ENCODE measurements around the gene FGFR2. TPM values are rescaled to one million over a fixed set of nuclear protein-coding genes. Genes with fewer than 3 reads are reported as not detected.

The FGFR2 gene
- total RNA-seq, 1 donor from 2014 or later: 0.70 TPM

DNA sequence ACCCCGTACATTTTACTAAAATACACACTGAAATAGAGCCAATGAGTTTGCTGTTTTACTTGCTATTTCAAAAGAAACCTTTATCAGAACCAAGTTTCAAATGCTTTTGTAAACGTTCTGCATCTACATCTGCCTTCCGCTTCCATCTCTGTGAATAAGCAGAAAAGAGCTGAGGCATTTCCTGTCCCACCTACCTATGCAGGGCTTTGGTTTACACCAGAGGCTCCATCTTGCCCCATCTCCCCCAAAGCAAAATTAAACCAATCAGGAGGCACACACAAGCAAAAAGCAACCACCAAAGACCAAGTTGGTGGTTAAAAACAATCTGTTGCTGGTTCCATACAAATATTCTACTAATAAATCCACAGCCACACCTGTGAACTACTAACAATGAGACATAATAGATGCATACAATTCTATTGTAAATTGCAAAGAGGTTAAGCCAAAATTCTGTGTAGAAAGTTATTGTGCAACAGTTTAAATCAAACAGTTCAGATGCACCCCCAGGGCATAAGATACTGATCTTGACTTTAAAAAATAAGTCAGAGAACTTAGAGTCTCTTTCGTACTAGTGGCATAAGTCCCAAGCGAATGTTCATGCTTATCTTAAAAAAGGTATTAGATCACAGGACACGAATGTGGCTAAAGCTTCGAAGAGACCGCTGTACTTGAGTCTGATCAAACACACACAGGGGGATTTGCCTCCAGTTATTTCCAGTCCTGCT lies 83.9 kb downstream of the FGFR2 start:
- ATAC-seq: no peak

DNA sequence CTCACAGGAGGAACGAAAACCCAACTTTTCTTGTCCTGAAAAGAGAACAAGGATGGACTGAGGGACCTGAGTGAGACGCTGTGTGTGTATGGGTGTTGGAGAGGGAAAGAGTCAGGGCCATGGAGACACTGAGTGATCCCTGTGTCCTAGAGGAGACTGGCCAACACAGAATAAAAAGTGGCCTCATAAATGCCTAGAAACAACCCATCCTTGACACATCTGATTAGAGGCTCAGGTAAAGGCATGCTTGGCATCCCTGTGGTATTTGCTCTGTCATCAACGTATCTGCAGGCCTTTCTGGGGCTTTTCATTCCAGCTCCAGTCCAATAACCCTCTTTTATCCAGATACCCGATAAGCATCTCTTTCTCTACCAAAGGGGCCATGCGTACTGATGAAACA lies 86.3 kb downstream of the FGFR2 start:
- DNase-seq (ENCODE audit: missing footprints) (no peak), ATAC-seq (no peak)
- intact Hi-C loops (cut with DNase I): no loop called here

More for the DNA sequence above, 83.9 kb downstream of the FGFR2 start:
- no peak for DNase-seq (ENCODE audit: missing footprints)
- intact Hi-C loops (cut with DNase I): no loop called here

DNA sequence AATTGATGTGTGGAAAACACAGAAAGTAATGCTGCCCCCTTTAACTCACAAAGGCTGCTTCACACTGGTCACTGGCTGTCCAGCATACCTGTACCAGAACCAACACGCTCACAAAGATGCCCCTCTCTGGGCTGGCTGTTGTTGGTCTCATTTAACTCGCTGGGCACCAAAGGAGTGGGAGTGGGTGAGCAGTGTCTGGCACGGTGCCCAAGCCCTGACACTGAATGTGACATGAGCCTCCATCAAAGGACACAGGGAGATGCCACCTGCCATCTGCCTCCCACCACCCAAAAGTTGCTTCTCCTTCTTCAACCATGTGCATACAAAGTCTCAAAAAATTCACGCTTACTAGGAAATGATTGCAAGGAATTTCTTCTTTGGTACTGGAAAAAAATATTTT lies 86.8 kb downstream of the FGFR2 start:
- intact Hi-C loops (cut with DNase I): no loop called here
- DNase-seq (ENCODE audit: missing footprints): no peak
- no peak for ATAC-seq

DNA sequence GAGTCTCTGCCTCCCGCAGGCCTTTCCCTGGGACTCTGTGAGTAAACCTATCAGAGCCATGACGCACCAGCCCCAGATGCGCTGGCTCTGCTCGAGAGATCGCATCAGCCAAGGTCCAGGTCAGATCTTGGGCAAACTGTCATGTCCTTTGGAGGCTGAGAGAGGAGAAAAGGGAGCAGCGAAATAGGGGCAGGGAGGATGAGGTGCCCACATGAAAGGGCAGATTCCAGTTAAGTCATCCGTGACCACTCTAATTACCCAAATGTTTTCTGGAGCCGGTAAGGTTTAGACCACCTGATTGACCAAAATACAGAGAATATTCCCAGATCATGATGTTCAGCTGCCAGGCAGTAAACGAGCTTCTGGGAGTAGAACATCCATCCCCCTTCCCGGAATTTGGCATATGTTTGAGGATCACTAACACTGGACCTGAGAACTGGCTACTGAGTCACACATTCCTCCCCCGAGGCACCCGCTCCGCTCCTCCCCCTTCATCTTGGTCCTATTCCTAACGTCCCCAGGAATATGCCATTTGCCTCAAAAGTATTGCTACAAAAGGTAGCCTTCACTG lies 88.0 kb downstream of the FGFR2 start:
- no peak for DNase-seq (ENCODE audit: missing footprints)
- no peak for ATAC-seq
- intact Hi-C loops (cut with DNase I): no loop called here

DNA sequence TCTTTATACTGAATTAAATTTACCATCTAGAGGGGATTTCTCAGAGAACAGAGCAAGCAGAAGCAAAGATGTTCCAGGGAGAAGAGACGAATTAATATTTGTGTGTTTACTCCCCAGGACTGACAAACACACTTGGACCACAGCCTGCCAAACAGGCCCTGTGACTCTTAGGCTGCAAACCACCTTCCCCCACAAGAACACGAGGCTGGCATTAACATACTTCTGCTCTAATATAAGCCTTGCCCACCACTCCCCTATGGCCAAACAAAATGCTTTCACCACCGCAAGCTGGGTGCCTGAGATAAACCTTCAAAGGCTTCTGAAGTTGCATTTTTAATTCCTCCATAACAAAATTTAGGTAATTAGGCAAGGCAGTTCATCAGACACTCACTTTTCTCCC lies 88.4 kb downstream of the FGFR2 start:
- DNase-seq (ENCODE audit: missing footprints): no peak
- intact Hi-C loops (cut with DNase I): no loop called here
- ATAC-seq: no peak

DNA sequence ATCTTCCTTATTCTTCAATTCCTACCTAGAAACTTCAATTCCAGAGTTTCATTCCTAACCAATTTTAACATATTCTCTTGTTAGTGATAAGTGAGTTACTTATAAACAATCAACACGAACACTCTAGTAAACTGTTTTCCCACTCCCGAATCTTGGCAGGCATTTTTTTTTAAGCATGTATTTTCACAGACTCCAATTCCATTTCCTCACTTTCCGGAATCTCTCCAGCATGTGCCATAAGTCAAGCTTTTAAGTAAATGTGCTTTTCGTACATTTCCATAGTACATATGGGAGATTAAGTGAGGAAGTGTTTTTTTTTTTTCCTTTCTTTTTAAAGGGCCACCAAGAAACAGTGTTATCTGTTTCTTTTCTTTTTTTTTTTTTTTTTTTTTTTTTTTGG lies 89.1 kb downstream of the FGFR2 start:
- DNase-seq (ENCODE audit: missing footprints): no peak
- intact Hi-C loops (cut with DNase I): no loop called here
- no peak for ATAC-seq

DNA sequence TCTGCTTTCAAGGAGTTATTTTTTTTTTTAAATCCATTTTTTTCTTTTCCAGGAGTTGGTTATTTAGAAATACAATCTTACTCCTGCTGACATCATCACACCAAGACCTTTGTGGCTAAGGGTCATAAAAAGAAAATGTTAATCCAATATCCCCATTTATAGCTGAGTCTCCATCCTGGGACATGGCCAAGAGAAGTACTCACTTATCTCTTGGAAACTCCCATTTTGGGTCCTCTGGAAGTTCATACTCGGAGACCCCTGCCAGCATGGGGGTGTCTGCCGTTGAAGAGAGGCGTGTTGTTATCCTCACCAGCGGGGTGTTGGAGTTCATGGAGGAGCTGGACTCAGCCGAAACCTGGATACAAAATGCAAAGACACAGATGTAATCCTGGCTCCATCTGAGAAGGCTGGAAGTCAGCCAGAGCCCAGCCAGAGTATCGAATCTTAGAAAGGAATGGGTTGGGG lies 94.6 kb downstream of the FGFR2 start:
- intact Hi-C loops (cut with DNase I): no loop called here
- ATAC-seq (no peak), DNase-seq (ENCODE audit: missing footprints) (no peak)

DNA sequence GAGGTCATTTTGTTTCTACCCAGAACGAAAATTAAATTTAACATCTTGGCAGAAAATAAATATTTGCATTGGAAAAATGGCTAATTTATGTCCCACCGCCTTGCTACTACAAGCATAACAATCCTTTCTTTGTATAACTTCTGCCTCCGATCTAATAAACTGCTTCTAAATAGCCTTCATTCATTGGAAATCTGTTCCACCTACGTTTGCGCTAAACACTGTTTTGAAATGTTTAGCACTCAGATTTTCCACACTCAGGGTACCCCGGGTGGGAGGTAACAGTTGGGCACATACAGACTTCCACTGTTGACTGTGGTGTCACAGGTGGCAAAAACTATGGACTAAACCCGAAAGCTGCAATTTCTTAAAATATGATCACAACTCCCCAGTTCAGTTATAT lies 96.4 kb downstream of the FGFR2 start:
- DNase-seq (ENCODE audit: missing footprints): no peak
- intact Hi-C loops (cut with DNase I): no loop called here
- no peak for ATAC-seq

DNA sequence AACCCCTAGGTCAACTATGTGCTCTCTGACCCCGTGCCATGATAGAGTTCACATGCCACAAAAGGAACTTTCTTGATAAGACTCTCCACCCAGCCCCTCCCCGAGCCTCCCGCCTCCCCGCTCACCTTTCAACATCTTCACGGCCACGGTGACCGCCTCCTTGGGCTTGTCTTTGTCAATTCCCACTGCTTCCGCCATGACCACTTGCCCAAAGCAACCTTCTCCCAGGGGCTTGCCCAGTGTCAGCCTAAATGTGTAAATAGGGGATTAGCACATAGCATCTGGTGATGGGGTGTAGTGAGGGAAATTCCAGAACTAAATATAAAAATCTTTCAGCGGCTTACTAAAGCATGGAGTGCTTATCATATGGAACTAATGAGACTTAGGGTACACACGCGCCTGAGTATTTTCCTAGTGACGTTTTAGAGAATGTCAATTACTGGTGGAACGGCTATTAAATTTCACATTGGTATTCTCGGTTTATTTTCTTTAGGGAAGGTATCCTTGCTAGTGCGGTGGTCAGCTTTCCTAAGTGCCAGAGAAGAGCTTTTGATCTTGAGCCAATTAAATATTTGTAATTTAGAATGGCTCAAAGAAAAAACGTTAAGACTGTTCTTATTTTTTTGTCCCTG lies 97.4 kb downstream of the FGFR2 start:
- intact Hi-C loops (cut with DNase I): no loop called here
- ATAC-seq: no peak
- DNase-seq (ENCODE audit: missing footprints): no peak

DNA sequence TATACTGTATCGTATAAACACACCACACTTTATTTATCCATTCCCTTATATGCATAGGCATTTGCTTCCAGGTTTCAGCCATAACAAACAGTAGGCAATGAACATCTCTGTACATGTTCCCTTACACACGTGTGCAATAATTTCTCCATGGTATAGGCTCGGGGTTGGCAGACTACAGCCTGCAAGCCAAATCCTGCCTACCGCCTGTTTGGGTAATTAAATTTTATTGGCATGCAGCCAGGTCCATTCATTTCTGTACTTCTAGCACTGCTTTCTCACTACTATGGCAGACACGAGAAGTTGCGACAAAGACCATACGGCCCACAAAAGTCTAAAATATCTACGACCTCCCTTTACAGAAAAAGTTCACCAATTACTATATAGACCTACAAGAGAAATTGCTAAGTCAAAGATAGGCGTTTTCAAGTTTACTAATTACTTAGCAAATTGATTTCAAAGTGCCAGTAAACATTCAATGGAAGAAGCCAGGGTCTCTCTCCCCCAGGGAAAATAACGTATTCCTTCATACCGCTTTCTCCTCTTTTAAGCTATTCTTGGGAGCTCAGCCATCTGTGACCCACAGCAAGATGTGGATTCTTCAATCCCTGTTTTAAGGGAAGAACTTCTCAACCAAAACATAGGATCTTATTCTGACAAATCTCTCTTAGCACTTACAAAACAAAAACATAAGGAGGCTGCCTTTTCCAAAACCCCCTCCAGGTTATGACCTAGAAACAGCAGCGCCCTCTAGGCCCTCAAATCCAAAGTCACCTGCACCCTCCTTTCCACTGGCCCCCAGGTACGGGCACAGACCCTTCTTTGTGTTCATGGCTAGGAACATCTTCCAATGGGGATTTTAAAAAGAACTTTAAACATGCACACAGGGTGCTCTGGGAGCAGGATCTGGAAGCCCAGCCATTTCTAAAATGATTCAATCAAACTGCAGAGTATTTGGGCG lies 100.5 kb downstream of the FGFR2 start:
- intact Hi-C loops (cut with DNase I): no loop called here

DNA sequence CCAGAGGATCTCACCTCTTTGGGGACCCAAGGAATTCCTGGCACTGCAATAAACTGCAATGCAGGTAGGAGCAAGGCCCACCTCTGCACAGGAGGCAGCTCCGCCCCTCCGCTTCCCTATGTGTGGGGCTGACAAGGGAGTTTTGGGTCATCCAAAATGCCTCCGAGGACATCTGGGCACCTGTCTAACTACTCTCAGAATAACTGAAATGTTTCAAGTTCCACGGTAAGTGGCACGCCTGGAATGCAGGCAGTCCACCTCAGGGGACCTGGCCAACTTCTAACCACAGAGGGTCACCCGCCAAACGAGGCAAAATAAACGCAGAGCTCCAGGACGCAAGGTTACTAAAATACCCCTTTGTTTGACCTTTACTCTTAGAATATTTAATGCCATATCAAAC lies 102.5 kb downstream of the FGFR2 start:
- ATAC-seq (no peak), DNase-seq (ENCODE audit: missing footprints) (no peak)
- intact Hi-C loops (cut with DNase I): no loop called here

More for the DNA sequence above, 100.5 kb downstream of the FGFR2 start:
- no peak for DNase-seq (ENCODE audit: missing footprints)
- ATAC-seq: no peak

DNA sequence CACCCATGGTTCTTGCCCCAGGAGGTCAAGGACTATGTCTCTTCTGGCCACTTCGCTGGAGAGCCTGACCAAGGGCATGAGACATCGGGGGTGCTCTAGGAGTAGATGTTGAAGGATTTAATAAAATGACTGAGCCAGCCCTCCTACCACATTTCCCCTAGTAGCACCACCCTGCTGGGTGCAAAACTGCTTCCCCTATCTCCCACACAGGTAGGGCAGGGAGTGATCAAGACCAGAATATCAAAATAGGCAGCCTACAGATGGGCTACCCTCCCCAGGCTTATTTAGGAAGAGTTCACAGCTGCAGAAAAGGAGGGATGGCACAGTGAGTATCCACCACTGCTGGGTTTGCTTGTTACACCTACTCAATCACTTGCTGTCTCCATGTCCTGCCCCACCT lies 103.9 kb downstream of the FGFR2 start:
- ATAC-seq: no peak
- DNase-seq (ENCODE audit: missing footprints): no peak
- intact Hi-C loops (cut with DNase I): no loop called here

DNA sequence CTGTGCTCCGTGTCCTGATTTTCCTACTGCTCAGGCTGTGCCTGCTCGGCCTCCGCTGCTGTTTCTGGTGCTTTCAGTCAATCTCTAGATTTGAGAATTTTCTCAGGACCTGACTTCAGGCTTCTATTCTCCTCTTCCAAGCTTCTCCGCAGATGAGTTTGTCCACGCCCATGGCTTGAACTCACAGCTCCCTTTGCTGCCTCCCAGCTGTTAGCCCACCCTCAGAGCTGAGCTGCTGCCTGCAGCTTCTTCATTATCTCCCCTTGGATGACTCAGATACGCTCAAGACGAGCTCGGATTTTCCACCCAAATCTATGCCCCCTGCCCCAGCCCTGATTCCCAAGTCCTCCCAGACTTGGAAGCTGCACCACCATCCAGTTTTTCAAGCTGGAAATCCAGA lies 104.7 kb downstream of the FGFR2 start:
- DNase-seq (ENCODE audit: missing footprints): no peak
- ATAC-seq: no peak
- intact Hi-C loops (cut with DNase I): no loop called here

DNA sequence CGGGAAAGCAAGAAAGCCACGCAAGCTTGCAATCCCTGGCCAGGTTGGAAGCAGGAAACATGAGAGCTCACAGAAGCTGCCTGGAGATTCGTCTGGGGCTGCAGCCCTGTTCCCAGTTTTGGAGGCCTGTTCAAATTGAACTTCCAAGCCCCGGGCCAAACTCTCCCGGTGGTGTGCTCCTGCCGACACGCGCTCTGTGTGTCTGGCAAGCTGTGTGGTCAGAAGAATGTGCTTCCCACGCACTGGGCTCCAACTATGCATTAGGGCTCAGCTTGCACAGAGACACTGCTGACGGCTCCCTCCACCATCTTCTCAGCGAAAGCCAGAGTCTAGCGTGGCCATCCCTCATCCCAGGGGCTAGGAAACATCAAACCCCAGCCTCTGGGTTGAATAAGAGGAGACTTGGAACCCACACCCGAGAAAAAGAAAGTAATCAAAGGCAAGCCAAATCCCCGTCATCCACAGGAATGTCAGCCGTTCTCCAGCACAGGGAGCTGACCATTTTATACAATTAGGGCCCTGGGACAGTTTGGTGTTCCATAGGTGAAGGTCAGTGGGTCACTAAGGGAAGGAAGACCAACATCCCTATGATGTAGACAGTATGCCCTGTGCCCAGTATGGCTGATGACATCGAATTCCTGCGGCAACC lies 107.2 kb downstream of the FGFR2 start:
- DNase-seq (ENCODE audit: missing footprints) (no peak), ATAC-seq (peak; percentile 63)
- intact Hi-C loops (cut with DNase I): no loop called here

DNA sequence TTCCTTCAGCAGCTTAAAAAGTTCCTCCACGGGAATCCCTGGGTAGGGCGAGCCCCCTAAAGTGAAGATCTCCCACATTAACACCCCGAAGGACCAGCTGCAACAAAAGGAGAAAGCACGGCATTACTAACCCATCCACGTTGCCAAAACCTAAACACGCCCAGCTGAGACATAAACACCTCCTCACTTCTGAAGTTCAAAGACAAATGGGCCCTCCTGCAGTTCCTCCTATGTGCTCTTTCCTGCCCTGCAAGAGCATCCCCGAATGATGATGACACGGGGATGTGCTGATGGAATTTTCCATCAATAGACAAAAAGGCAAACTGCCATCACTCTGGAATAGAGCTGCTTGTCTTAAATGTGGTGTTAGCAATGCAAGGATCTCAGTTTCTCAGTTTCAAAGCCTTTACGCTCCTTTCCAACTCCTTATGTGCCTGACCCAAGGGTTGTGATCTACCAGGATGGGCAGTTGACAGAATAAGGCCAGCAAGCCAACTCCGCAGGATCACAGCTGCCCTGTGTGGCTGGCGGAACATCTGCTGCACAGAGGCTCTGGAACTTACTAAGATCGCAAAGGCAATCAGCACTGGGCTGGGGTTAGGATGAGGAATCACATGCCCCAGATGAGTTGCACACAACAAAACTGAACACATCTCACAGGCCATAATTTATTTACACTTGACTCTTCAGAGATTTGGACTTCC lies 112.7 kb downstream of the FGFR2 start:
- intact Hi-C loops (cut with DNase I): no loop called here
- ATAC-seq: no peak

DNA sequence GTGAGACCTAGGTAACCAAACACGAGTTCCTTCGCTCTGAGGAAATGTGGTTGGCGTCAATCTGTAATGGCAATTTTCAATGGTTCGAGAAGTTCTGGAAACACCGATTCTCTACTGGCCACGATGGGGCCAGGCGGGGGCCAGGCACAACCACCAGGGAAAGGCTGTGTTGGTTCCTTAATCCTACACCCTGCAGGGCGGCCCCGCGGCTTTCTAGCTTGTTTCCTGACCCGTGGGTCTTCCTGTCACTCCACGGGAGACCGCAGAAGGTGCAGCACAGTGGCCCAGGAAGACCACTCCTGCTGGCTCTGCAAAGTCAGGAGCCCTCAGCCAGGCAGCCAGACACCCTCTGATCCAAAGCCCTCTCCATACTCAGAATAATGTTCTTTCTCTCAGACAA lies 113.4 kb downstream of the FGFR2 start:
- intact Hi-C loops (cut with DNase I): no loop called here
- ATAC-seq (no peak), DNase-seq (ENCODE audit: missing footprints) (no peak)

More for the DNA sequence above, 112.7 kb downstream of the FGFR2 start:
- no peak for DNase-seq (ENCODE audit: missing footprints)

DNA sequence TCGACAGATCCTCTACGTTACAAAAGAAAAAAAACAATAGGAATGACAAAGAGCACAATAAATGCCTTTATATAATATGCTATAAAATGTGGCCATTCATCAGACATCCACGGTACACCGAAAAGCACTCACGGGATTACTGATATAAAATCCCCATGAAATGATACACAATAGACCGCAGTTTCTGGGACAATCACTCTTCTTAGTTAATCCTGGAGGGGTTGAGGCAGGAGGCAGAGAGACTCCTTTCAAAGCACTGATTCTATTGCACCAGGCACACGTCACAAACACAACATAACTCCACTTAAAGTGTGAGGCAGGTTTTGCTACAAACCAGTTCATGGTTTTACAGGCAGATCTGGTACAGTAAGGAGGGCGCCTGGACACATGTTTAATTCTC lies 113.8 kb downstream of the FGFR2 start:
- ATAC-seq (no peak), DNase-seq (ENCODE audit: missing footprints) (no peak)
- intact Hi-C loops (cut with DNase I): no loop called here

DNA sequence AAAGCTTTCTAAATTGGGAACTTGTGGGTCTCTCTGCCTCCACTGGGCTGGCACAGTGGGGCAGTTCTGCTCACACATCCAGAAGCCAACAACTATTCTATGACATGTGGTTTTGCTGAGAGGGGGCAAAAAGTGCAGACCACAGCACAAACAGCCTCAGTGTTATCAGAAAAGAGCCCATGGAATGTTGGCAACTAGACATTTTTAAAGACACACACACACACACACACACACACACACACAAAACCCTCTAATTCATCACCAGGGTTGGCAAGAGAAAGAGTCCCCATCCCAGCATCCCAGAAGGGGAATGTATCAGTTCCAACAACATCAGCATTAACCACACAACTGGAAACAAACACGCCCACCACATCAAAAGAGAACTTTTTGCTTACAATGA lies 117.1 kb downstream of the FGFR2 start:
- no peak for DNase-seq (ENCODE audit: missing footprints)
- intact Hi-C loops (cut with DNase I): no loop called here
- ATAC-seq: no peak
